Medulla oblongata (tissue), 1 donor: ENCODE results near the gene RGS6.
A peak's percentile ranks its signal among the peaks of the same experiment; 100 is the strongest.

ENCODE experiments used
- DNase-seq: peaks from one replicate; pipeline ENCODE4 v3.0.0-alpha.2; 2015; ENCODE audit errors: extremely low spot score

Gene RGS6

DNA sequence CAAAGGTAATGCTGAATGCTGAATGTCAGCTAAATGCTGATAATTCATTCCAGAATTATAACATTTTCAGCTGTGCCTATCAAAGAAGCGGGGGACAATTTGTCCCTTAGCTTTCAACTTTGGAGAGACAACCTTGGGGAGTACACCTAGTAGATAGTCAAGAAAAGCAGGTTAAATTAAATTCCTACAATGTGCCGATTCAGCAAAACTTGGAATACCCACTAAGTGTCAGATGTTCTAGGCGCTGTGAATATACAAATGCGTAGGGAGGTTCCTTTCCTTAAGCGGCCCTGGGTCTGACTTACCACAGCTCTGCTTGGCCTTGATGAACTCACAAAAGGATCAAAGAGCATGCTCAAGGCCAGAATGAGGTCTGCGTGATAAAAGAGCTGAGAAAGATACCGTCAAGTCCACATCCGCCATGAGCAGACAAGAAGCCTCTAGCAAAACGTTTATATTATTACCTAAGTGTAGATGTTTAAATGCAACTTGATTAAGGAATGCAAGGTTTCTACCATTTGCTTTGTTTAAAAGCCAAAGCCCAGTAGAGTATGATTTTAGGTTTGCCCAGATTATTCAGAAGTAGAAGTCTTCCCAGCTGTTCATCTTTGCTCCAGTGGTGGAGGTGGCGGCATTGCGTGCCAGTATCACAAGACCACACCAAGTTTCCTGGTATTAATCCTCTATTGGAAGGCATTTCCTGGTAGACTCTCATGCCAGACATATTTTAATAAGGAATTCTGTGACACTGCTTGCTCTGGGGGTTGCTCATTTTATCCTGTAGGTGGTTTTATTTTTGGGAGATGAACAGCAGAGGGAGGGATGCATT lies 593.1 kb downstream of the RGS6 start:
- DNase-seq = no peak

- no peak for DNase-seq
These were observed 595.4 kb downstream of the RGS6 start for GRCh38 chr14:72527591-72527990.

- no peak for DNase-seq
These were observed 596.0 kb downstream of the RGS6 start for GRCh38 chr14:72528059-72528862.

- DNase-seq = no peak
These were observed 596.6 kb downstream of the RGS6 start for GRCh38 chr14:72528863-72529175.

DNA sequence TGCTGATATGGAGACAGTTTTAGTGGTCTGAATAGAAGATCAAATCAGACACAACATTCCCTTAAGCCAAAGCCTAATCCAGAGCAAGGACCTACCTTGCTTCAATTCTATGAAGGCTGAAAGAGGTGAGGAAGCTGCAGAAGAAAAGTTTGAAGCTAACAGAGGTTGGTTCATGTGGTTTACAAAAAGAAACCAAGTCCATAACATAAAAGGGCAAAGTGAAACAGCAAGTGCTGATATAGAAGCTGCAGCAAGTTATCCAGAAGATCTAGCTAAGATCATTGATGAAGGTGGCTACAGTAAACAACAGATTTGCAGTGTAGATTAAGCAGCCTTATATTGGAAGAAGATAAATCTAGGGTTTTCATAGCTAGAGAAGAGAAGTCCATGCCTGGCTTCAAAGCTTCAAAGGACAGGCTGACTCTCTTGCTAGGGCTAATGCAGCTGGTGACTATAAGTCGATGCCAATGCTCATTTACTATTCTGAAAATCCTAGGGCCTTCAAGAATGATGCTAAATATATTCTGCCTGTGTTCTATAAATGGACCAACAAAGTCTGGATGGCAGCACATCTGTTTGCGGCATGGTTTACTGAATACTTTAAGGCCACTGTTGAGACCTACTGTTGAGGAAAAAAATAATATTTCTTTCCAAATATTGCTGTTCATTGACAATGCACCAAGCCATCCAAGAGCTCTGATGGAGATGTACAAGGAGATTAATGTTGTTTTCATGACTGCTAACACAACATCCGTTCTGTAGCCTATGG lies 600.6 kb downstream of the RGS6 start:
- no peak for DNase-seq

GRCh38 chr14:72535485-72535884 lies 603.3 kb downstream of the RGS6 start:
- peak; percentile 40 for DNase-seq

- DNase-seq = no peak
These were observed 606.2 kb downstream of the RGS6 start for GRCh38 chr14:72538387-72538786.

- no peak for DNase-seq
These were observed 607.6 kb downstream of the RGS6 start for GRCh38 chr14:72539661-72540315.

DNA sequence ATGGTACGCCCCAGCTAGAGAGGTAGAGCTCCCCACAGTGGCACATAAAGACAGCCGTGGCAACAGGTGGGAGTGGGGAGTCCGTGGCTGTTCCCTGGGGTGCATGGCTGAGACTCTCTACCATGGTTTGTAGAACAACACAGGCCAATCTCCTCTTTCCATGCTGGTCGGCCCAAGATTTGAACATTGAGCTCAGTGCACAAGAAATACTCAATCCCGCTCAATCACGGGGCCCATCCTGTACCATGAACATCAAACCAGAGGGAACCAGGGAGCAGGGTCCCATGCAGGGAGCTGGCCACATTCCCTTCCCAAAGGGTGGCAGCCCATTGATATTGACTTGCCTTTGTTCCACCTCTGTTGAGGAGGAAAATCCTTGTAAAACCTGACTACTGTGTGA lies 608.6 kb downstream of the RGS6 start:
- DNase-seq = no peak

DNA sequence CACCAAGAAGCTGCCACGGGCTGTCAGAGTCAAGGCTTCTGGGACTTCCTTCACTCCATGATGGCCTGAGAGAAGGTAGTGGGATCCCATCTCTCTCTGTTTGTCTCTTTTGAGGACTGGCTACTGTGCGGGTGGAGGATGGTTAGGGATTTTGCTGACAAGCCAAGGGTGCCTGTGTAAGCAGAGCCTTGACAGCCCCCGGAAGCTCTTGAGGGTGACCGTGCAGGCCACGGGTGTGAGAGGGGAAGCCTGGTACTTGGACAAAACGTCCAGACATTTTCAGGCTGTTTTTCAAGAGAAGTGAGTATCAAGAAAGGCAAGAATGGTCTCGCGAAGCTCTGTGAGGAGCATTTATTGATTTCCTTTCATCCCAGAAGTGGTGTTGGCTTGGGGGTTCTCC lies 609.3 kb downstream of the RGS6 start:
- no peak for DNase-seq

- peak; percentile 12 for DNase-seq
These were observed 611.1 kb downstream of the RGS6 start for GRCh38 chr14:72543341-72543740.

DNA sequence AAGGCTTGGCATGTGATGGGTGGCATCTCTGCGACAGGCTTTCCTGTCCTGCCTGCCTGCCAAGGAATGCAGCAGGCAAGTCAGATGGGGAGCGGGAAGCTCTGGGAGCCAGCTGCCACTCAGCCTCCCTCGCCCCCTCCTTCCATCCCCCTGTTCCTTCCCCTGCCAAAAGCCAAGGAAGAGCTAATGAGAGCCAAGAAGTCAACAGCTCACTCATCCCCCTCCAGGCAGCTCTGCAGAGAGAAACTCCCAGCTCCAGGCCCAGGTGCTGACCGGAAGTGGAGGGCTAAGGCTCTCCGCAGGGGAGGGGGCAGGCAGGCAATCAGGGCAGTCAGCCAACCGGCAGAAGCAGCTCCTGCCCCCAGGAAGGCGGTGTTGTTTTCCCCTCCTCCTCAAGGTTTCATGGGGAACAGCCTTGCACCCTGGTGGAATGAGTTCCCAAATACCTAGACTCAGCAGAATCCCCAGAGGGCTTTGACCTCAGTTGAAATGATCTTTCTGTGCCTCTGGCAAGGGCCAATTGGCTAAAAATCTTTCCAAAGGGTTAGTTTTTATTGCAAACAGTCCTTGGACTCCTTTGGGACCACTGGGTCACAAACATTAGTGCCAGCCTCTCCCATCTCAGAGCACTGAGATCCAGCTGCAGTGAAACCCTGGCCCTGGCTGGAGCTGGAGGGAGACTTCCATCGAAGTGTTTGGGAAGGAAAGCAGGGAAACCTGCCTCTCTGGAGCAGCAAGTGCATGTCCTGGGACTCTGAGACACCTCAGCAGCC lies 612.6 kb downstream of the RGS6 start:
- peak; percentile 35 for DNase-seq

DNA sequence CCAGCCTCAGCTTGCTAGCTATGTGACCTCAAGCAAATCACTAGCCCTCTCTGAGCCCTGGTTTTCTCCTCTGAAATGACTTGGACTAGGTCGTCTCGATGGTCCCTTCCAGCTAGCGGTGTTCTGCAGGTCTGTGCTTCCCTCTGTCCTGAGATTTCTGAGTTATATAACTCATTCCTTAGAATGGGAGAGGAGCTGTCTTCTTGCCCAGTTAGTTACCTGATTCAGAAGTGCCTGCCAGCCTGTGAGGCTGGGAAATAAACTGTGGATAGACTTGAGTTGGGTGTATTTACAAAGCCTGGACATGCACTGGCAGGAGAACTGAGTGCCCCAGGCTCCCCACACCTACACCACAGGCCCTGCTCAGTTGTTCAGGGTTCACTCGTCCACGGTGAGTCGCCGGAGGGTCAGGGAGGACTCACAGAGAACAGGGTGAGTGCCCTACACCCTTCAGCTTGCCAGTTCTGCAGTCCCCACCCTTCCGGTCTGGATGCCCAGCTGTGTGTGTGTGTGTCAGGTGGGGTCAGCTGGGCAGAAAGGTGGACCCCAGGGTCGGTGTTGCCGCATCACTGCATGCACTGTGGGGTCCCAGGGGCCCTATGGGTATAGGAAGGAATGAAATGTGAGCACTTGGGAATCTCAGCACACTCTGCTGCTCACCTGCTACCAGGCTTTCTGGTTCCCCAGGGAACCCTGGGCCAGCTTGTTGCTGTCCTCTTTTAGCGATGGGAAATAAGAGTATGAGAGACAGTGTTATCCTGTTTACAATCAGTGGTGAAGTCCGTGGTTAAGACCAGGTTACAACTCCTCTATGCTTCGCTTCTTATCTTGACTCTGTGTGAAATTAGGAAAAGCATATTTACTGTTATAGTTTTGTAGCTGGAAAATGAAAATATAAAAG lies 613.4 kb downstream of the RGS6 start:
- DNase-seq = no peak

DNA sequence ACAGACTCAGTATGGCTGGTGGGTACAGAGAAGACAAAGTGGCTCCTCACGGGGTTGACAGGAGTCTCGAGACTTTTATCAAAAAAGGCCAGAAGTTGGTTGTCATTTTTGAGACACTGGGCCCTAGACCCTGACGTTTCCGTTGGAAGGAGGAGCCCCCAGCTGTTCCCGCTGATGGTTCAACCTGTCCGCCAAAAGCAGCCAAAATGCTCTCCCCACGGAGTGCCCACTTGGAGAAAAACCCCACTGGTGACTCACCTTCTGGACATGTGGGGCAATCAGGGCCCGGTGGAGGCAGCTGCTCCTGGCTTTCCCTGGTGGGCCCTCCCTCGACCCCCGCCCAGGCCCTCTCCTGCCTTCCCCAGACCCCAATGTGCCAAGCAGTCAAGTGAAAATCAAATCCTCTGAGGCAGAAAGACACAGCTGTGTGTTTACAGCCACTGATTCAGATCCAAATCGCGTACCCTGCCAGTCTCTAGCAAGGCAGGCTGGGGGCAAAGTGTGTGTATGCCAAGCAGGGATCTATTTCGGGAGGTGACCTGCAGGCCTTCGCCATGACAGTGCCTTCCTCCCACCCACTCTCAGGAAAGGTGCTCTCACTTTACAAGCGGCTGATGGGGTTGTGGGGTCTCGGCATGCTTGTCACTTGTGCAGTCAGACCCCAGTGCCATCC lies 614.3 kb downstream of the RGS6 start:
- DNase-seq = no peak

DNA sequence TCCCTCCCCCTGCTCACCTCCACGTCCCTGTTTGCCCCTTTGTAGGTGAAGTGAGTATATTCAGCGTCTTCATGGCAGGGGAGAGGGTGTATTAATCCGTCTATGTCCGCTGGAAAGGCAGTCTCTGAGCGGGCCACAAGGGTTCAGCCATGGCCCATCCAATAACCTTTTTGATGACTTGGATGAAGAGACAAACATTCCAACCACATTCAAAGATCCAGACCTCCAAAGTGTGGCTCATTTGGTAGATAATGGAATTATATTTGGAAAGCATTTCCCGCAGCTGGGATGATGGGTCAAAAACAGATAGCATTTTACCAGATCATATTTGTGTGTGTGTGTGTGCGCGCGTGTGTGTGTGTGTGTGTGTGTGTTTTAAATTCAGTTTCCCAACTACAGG lies 615.8 kb downstream of the RGS6 start:
- DNase-seq = no peak

DNA sequence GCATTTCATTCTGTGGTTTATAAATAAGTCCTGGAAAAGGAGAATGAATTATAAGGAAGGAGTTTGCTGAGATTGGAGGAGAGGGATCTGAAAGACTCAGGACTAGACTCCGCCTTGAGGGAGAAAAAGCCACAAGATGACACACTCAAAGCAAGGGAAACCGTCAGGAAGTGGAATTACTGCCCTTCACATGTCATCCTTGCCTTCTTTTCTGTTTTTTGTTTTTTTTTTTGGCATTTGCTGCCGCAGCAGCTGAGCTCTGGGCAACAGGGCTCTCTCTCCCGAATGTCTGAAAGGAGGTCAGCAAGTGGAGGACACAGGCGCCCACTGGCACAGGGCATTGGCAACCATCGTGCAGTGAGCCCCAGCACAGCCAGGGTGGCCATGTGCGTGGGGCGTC lies 616.8 kb downstream of the RGS6 start:
- peak; percentile 70 for DNase-seq

GRCh38 chr14:72549854-72550253 lies 617.6 kb downstream of the RGS6 start:
- DNase-seq = no peak

- DNase-seq = no peak
These were observed 618.3 kb downstream of the RGS6 start for GRCh38 chr14:72550513-72550912.

- no peak for DNase-seq
These were observed 620.0 kb downstream of the RGS6 start for GRCh38 chr14:72552236-72552635.

DNA sequence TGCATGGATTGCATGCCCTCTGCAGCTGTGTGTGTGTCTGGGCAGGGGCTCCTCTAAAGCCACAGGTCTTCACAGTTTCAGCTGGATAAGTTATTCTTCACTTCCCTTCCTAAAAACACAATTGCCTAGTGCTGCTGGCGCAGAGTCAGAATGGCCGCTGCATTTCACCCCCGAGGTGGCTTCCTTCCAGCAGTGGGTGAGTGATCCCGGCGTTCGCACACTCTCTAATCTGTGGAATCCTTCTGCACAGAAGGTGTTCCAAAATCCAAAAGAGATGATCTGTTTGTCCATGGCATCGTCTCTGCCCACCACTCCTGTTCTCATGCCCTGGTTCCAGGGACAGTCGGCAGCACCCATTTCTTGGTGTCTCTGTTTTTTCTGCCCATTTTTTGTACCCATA lies 620.9 kb downstream of the RGS6 start:
- no peak for DNase-seq
